ENCODE data around the gene SLC24A4.

Gene SLC24A4

GRCh38 chr14:92385561-92385960 is 62.6 kb downstream of the SLC24A4 start:
- no peaks in the 10 kb centered on the region for H3K36me3 ChIP-seq (ENCODE audit: control insufficient read depth, low read length)
- H4K20me1 ChIP-seq (ENCODE audit: control insufficient read depth, insufficient read depth, low read depth, low read length), result no peaks in the 10 kb centered on the region
- no peaks in the 10 kb centered on the region for H3K4me1 ChIP-seq (ENCODE audit: control insufficient read depth, low read length)
- no peaks in the 10 kb centered on the region for H3K79me2 ChIP-seq (ENCODE audit: control insufficient read depth, low read length)
- no peaks in the 10 kb centered on the region for H3F3A ChIP-seq (ENCODE audit: control insufficient read depth, insufficient read depth)
- no peak overlapping the region for H3K27ac ChIP-seq (ENCODE audit: low read depth, low read length)
- H3K27me3 ChIP-seq (ENCODE audit: control insufficient read depth, low read length), result no peaks in the 10 kb centered on the region
- H3K4me2 ChIP-seq (ENCODE audit: low read length), result no peak overlapping the region
- H3K9me3 ChIP-seq (ENCODE audit: control insufficient read depth, insufficient read depth, low read length), result no peaks in the 10 kb centered on the region
- no peaks in the 10 kb centered on the region for H3K9me2 ChIP-seq (replicated peaks; ENCODE audit: control insufficient read depth, low read length)
- no peak for TF ChIP-seq EZH2phosphoT487 (IDR thresholded peaks at IDR 0.05; ENCODE audit: borderline replicate concordance, low read length)
- TF ChIP-seq CTCF (IDR thresholded peaks at IDR 0.05; ENCODE audit: low read depth, low read length, poor library complexity, severe bottlenecking), result no peak
- no peak overlapping the region for H3K4me3 ChIP-seq (ENCODE audit: low read length)

- Histone ChIP-seq H3K9me3 (ENCODE audit: control insufficient read depth, insufficient read depth, low read length) (no peaks in the 10 kb centered on the region), H3K36me3 (ENCODE audit: control insufficient read depth, low read length) (no peaks in the 10 kb centered on the region), H4K20me1 (ENCODE audit: control insufficient read depth, insufficient read depth, low read depth, low read length) (no peaks in the 10 kb centered on the region), H3K4me1 (ENCODE audit: control insufficient read depth, low read length) (no peaks in the 10 kb centered on the region), H3F3A (ENCODE audit: control insufficient read depth, insufficient read depth) (no peaks in the 10 kb centered on the region), H3K4me3 (ENCODE audit: low read length) (no peak overlapping the region), H3K9me2 (replicated peaks; ENCODE audit: control insufficient read depth, low read length) (no peaks in the 10 kb centered on the region), H3K27me3 (ENCODE audit: control insufficient read depth, low read length) (no peaks in the 10 kb centered on the region), H3K4me2 (ENCODE audit: low read length) (no peak overlapping the region), H3K27ac (ENCODE audit: low read depth, low read length) (no peak overlapping the region), H3K79me2 (ENCODE audit: control insufficient read depth, low read length) (no peaks in the 10 kb centered on the region)
- no peak for TF ChIP-seq CTCF (IDR thresholded peaks at IDR 0.05; ENCODE audit: low read depth, low read length, poor library complexity, severe bottlenecking)
- TF ChIP-seq EZH2phosphoT487 (IDR thresholded peaks at IDR 0.05; ENCODE audit: borderline replicate concordance, low read length), result no peak
These were observed 63.2 kb downstream of the SLC24A4 start for GRCh38 chr14:92386165-92386564.

GRCh38 chr14:92386637-92387036 is 63.7 kb downstream of the SLC24A4 start:
- no peaks in the 10 kb centered on the region for H3K9me3 ChIP-seq (ENCODE audit: control insufficient read depth, insufficient read depth, low read length)
- no peaks in the 10 kb centered on the region for H3F3A ChIP-seq (ENCODE audit: control insufficient read depth, insufficient read depth)
- H3K79me2 ChIP-seq (ENCODE audit: control insufficient read depth, low read length), result no peaks in the 10 kb centered on the region
- no peaks in the 10 kb centered on the region for H3K4me1 ChIP-seq (ENCODE audit: control insufficient read depth, low read length)
- H3K9me2 ChIP-seq (replicated peaks; ENCODE audit: control insufficient read depth, low read length), result no peaks in the 10 kb centered on the region
- H3K4me3 ChIP-seq (ENCODE audit: low read length), result no peak overlapping the region
- H3K27ac ChIP-seq (ENCODE audit: low read depth, low read length), result no peak overlapping the region
- TF ChIP-seq EZH2phosphoT487 (IDR thresholded peaks at IDR 0.05; ENCODE audit: borderline replicate concordance, low read length), result no peak
- no peak for TF ChIP-seq CTCF (IDR thresholded peaks at IDR 0.05; ENCODE audit: low read depth, low read length, poor library complexity, severe bottlenecking)
- H3K4me2 ChIP-seq (ENCODE audit: low read length), result no peak overlapping the region
- H3K36me3 ChIP-seq (ENCODE audit: control insufficient read depth, low read length), result no peaks in the 10 kb centered on the region
- H4K20me1 ChIP-seq (ENCODE audit: control insufficient read depth, insufficient read depth, low read depth, low read length), result no peaks in the 10 kb centered on the region
- H3K27me3 ChIP-seq (ENCODE audit: control insufficient read depth, low read length), result no peaks in the 10 kb centered on the region

- Histone ChIP-seq H3K4me1 (ENCODE audit: control insufficient read depth, low read length) (no peaks in the 10 kb centered on the region), H3K9me2 (replicated peaks; ENCODE audit: control insufficient read depth, low read length) (no peaks in the 10 kb centered on the region), H3K9me3 (ENCODE audit: control insufficient read depth, insufficient read depth, low read length) (no peaks in the 10 kb centered on the region), H3K27ac (ENCODE audit: low read depth, low read length) (no peak overlapping the region), H4K20me1 (ENCODE audit: control insufficient read depth, insufficient read depth, low read depth, low read length) (no peaks in the 10 kb centered on the region), H3K79me2 (ENCODE audit: control insufficient read depth, low read length) (no peaks in the 10 kb centered on the region), H3K4me2 (ENCODE audit: low read length) (no peak overlapping the region), H3F3A (ENCODE audit: control insufficient read depth, insufficient read depth) (no peaks in the 10 kb centered on the region), H3K4me3 (ENCODE audit: low read length) (no peak overlapping the region), H3K27me3 (ENCODE audit: control insufficient read depth, low read length) (no peaks in the 10 kb centered on the region), H3K36me3 (ENCODE audit: control insufficient read depth, low read length) (no peaks in the 10 kb centered on the region)
- no peak for TF ChIP-seq CTCF (IDR thresholded peaks at IDR 0.05; ENCODE audit: low read depth, low read length, poor library complexity, severe bottlenecking)
- no peak for TF ChIP-seq EZH2phosphoT487 (IDR thresholded peaks at IDR 0.05; ENCODE audit: borderline replicate concordance, low read length)
These were observed 64.6 kb downstream of the SLC24A4 start for GRCh38 chr14:92387578-92387977.
